Esophagus muscularis mucosa (tissue), 4 donors: Measurements from ENCODE around the gene SLX4IP. TPM values are rescaled to one million over a fixed set of nuclear protein-coding genes. Genes with fewer than 3 reads are reported as not detected.
A peak's percentile ranks its signal among the peaks of the same experiment; 100 is the strongest.

Source experiments
- DNase-seq: peaks from one replicate; pipeline ENCODE4 v3.0.0-alpha.2; 2017; ENCODE audit errors: extremely low spot score
- H3K27ac ChIP-seq, 4 donors: fragments of 200-600 bp; sonication (generic); replicated peaks in 1 of 4; 1 replicate in 3 of 4; 2 replicates in 1 of 4; pipeline ENCODE4 v1.5.1; 2016 to 2019; ENCODE audit warnings: mild to moderate bottlenecking in 1 of 4
- H3K27me3 ChIP-seq, 4 donors: fragments of 200-600 bp; sonication (generic); one replicate each; pipeline versions ENCODE4 v1.5.1 to v1.6.0; 2016 to 2019
- H3K36me3 ChIP-seq, 4 donors: fragments of 200-600 bp; sonication (generic); one replicate each; pipeline ENCODE4 v1.5.1; 2016 to 2019
- H3K4me1 ChIP-seq, 4 donors: fragments of 200-600 bp; sonication (generic); one replicate each; pipeline ENCODE4 v1.5.1; 2016 to 2019
- H3K4me3 ChIP-seq, 4 donors: fragments of 200-600 bp; sonication (generic); 1 replicate in 2 of 4; 2 replicates in 2 of 4; pipeline ENCODE4 v1.5.1; 2016 to 2019; ENCODE audit warnings: mild to moderate bottlenecking in 4 of 4, moderate library complexity in 1 of 4
- H3K9me3 ChIP-seq, 4 donors: fragments of 200-600 bp; sonication (generic); 1 replicate in 3 of 4; 2 replicates in 1 of 4; pipeline ENCODE4 v1.5.1; 2016 to 2019
- CTCF ChIP-seq, 3 experiments: fragments of 200-600 bp in 2 of 3; fragments of 450-650 bp in 1 of 3; sonication (generic) in 2 of 3; IDR thresholded peaks; one replicate each; pipeline ENCODE4 v1.5.1; 2017 to 2019; ENCODE audit warnings: antibody characterized with exemption in 3 of 3, mild to moderate bottlenecking in 2 of 3, moderate library complexity in 1 of 3
- EP300 ChIP-seq: sonication (generic); formaldehyde crosslinking; IDR thresholded peaks from one replicate; pipeline ENCODE4 v1.6.1; 2017; ENCODE audit warnings: antibody characterized with exemption
- POLR2A ChIP-seq: fragments of 450-650 bp; IDR thresholded peaks from one replicate; pipeline ENCODE4 v1.6.1; 2017; ENCODE audit warnings: antibody characterized with exemption, moderate library complexity, mild to moderate bottlenecking, low read depth
- POLR2AphosphoS5 ChIP-seq, 2 donors: sonication (generic); formaldehyde crosslinking; IDR thresholded peaks; one replicate each; pipeline ENCODE4 v1.6.1; 2017; ENCODE audit warnings: antibody characterized with exemption in 2 of 2
- WGBS: methylation state at CpG from one replicate; pipeline ENCODE4 v1.1.5; 2018; 5-methylcytosine and 5-hydroxymethylcytosine counted together
- intact Hi-C: fragments of 100-400 bp; cut with DNase I; formaldehyde crosslinking; loops from one replicate; pipeline ENCODE4 v1.15.1; 2023
- total RNA-seq, 4 donors: library from RNA; depleted of rRNA; stranded (reverse); fragments of >200 nt; gene quantifications; one replicate each; pipeline versions ENCODE4 v1.1.0 to v1.2.1, GENCODE V29; 2016

SLX4IP gene
- total RNA-seq, 4 donors from 2014 or later = 1.2 to 2.1 (median 1.5) TPM

GRCh38 chr20:10497283-10497682 is 62.2 kb downstream of the SLX4IP start:
- Histone ChIP-seq H3K27me3 (no peaks in the 10 kb centered on the region), H3K27ac (no peak overlapping the region), H3K9me3 (no peaks in the 10 kb centered on the region), H3K36me3 (no peaks in the 10 kb centered on the region), H3K4me3 (no peak overlapping the region), H3K4me1 (no peaks in the 10 kb centered on the region)
- TF ChIP-seq CTCF (IDR thresholded peaks at IDR 0.05) (no peak), EP300 (no peak), POLR2A (no peak), POLR2AphosphoS5 (IDR thresholded peaks at IDR 0.05) (no peak)
- DNase-seq = no peak
- WGBS = 91% methylated on average over 2 of the region's 2 CpGs
- intact Hi-C loops = no loop called here

GRCh38 chr20:10497791-10498190 is 62.7 kb downstream of the SLX4IP start:
- Histone ChIP-seq H3K36me3 (no peaks in the 10 kb centered on the region), H3K4me3 (no peak overlapping the region), H3K27me3 (no peaks in the 10 kb centered on the region), H3K9me3 (no peaks in the 10 kb centered on the region), H3K4me1 (no peaks in the 10 kb centered on the region), H3K27ac (no peak overlapping the region)
- no peak for TF ChIP-seq POLR2AphosphoS5 (IDR thresholded peaks at IDR 0.05)
- no peak for TF ChIP-seq EP300
- TF ChIP-seq CTCF (IDR thresholded peaks at IDR 0.05) = no peak
- TF ChIP-seq POLR2A = no peak
- no peak for DNase-seq
- intact Hi-C loops = no loop called here

- no peak for DNase-seq
- Histone ChIP-seq H3K4me1 (no peaks in the 10 kb centered on the region), H3K9me3 (no peaks in the 10 kb centered on the region), H3K27me3 (no peaks in the 10 kb centered on the region), H3K36me3 (no peaks in the 10 kb centered on the region), H3K4me3 (no peak overlapping the region), H3K27ac (no peak overlapping the region)
- intact Hi-C loops = no loop called here
- 81% methylated on average over 1 of the region's 1 CpG for WGBS
- no peak for TF ChIP-seq CTCF (IDR thresholded peaks at IDR 0.05)
- TF ChIP-seq POLR2AphosphoS5 (IDR thresholded peaks at IDR 0.05) = no peak
- no peak for TF ChIP-seq EP300
- TF ChIP-seq POLR2A = no peak
Observed at GRCh38 chr20:10498200-10498599, 63.1 kb downstream of the SLX4IP start.

GRCh38 chr20:10501402-10501801 is 66.3 kb downstream of the SLX4IP start:
- H3K36me3 ChIP-seq = no peaks in the 10 kb centered on the region
- no peak for DNase-seq
- TF ChIP-seq EP300 = no peak
- no peak overlapping the region for H3K27ac ChIP-seq
- intact Hi-C loops = no loop called here
- no peaks in the 10 kb centered on the region for H3K27me3 ChIP-seq
- H3K4me3 ChIP-seq = peak overlapping the region in 3 of 4 donors; percentile 1 to 19 (median 3)
- WGBS = 68% methylated on average over 4 of the region's 4 CpGs
- H3K9me3 ChIP-seq = no peaks in the 10 kb centered on the region
- peaks cover 8 to 23% (median 21%) of the 10 kb centered on the region in 4 donors for H3K4me1 ChIP-seq

GRCh38 chr20:10502098-10502526 is 67.0 kb downstream of the SLX4IP start:
- peak overlapping the region in 1 of 4 donors; percentile 19 for H3K4me3 ChIP-seq
- H3K27ac ChIP-seq = no peak overlapping the region
- peaks cover 8 to 25% (median 24%) of the 10 kb centered on the region in 4 donors for H3K4me1 ChIP-seq
- no peaks in the 10 kb centered on the region for H3K27me3 ChIP-seq
- intact Hi-C loops = no loop called here
- H3K36me3 ChIP-seq = no peaks in the 10 kb centered on the region
- no peaks in the 10 kb centered on the region for H3K9me3 ChIP-seq
- no peak for DNase-seq
- WGBS = 87% methylated on average over 4 of the region's 5 CpGs
- TF ChIP-seq POLR2A (no peak), EP300 (no peak), CTCF (IDR thresholded peaks at IDR 0.05) (no peak)
